Femur (tissue), 1 donor: ENCODE results near the gene NQO1.
"Not testable (repeated sequence)": the region's sequence is repeated elsewhere in the genome, so short reads cannot be mapped to it uniquely, and the experiment has no call there.

Source experiments
- DNase-seq: peaks from one replicate; pipeline ENCODE4 v3.0.0-alpha.2; 2017

Gene NQO1

DNA sequence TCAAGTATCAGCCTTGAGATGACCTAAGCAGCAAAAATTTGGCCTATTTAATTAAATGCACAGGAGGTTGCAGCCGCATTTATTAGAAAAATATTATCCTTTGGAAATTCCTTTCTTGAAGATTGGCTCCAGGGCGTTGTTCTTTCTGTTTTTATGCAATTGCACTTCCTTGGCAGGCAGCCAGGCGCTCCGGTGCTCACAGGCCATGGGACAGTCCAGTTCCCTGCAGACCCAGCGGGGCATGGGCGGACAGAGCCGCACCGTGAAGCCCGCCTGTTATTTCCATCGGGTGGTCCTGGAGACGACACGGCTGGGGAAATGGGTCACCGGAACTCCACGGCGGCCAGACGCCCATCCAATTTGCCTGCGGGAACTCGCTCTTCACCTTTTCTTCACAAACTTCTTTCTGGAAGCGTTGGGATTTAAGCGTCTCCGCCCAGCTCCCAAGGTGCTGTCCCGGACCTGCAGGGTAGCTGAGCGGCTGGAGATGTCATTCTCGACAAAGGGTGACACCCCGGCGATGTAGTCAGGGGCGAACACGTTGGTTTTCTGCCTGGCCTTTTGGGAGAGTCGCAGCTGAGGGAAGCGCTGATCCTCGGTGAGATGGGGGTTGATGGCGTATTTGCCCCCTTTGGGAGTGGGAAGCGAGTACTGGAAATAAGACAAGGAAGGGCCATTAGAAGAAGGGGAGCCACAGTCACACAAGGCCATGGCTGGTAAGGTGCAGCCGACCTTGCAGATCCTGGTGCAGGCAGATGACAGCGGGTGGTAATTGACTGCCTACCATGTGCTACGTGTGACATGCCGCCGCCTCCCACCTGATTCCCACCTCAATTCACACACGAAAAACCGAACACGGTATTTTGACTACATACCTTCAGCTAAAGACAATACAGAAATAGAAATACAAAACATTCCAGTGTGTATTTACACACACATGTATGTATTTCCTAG, 15.9 kb upstream of the NQO1 start:
- no peak for DNase-seq

DNA sequence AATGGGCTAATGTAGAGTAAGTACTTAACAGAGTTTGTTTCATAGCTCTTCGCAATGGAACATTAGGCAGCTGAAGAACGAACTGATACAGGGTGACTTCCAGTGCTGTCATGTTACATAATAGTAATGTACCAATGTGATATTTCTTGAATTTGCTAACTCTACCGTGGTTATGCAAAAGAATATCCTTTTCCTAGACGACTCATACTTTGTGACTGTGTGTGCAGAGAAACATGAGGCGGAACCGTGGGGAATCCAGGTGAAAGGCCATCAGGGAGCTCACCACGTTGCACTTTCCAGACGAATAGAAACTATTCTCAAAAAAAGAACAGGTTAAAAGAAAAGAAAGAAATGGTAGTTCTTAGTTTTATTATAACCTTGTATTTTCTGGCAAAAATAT, 15.2 kb upstream of the NQO1 start:
- no peak for DNase-seq

DNA sequence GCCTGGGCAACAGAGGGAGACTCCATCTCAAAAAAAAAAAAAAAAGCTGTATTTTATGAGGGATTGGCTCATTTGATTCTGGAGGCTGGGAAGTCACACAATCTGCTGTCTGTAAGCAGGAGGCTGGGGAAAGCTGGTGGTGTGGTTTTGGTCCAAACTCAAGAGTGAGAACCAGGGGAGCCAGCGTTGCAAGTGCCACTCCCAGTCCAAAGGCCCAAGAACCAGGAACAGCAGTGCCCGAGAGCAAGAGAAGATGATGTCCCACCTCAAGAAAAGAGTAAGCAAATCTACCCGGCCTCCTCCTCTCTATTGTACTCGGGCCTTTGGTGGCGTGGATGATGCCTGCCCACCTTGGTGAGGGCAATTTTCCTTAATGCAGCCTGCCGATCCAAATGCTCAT, 5.7 kb upstream of the NQO1 start:
- DNase-seq, result no peak

GRCh38 chr16:69731280-69731679, 4.9 kb upstream of the NQO1 start:
- DNase-seq, result not testable (repeated sequence)

DNA sequence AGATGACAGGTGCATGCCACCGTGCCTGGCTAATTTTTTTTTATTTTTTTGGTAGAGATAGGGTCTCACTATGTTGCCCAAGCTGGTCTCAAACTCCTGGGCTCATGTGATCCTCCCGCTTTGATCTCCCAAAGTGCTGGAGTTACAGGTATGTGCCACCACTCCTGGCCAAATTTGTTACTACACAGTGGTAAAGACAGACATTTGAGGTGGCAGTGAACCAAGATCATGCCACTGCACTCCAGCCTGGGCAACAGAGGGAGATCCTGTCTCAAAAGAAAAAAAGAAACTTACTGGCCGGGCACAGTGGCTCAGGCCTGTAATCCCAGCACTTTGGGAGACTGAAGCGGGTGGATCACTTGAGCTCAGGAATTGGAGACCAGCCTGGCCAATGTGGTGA, 2.7 kb upstream of the NQO1 start:
- DNase-seq, result not testable (repeated sequence)

DNA sequence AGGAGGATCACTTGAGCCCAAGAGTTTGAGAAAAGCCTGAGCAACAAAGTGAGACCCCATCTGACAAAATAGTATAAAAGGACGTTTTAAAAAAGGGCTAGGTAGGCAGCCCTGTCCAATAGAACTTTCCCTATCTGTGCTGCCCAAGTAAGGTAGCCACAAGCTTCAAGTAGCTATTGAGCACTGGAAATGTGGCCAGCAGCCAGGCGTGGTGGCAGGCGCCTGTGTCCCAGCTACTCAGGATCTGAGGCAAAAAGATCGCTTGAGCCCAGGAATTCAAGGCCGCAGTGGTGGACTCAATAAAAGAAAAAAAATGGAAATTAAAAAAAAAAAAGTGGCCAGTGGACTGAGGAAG, 1.5 kb upstream of the NQO1 start:
- no peak for DNase-seq

DNA sequence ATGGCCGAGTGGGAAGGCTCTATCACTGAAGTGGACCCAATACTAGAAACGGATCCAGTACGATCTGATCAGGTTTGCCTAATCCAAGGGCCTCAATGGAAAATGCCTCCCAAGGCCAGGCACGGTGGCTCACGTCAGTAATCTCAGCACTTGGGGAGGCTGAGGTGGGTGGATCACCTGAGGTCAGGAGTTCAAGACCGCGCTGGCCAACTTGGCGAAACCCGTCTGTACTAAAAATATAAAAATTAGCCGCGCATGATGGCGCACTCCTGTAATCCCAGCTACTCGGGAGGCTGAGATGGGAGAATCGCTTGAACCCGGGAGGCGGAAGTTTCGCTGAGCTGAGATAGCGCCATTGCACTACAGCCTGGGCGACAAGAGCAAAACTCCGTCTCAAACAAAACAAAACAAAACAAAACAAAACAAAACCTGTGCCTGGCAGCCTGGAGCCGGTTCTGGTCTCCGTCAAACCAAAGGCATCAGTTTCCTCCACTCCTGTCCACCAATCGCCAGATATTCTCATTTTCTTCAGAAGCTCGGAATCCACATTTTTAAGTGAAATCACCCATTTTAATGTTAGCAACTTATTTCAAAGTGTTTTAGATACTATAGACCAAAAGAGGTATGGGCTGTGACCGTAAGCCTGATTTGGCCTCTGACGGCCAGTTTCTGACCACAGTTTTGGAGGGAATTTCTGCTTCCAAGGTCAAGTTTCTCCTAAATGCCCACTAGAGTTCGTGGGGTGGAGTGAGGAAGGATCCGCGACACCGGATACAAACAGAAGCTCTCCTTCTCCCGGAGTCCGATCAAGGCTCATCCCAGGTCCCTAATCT, 664 bp downstream of the NQO1 start:
- DNase-seq, result no peak

- DNase-seq, result no peak
Measured at GRCh38 chr16:69724981-69725479, 1.3 kb downstream of the NQO1 start.

GRCh38 chr16:69724414-69724873, 1.9 kb downstream of the NQO1 start:
- no peak for DNase-seq

DNA sequence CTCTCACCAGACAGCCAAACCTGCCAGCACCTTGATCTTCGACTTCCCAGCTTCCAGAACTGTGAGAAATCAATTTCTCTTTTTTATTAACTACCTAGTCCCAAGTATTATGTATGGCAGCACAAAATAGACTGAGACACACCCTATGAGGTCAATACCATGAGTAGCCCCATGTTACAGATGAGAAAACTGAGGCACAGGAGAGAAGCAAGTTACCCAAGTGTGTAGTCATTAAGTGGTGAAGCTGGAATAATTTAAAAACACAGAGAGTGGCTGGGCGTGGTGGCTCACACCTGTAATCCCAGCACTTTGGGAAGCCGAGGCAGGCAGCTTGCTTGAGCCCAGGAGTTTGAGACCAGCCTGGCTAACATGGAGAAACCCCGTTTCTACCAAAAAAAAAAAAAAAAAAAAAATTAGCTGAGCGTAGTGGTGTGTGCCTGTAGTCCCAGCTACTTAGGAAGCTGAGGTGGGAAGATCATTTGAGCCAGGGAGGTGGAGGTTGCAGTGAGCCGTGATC, 4.9 kb downstream of the NQO1 start:
- DNase-seq, result no peak

DNA sequence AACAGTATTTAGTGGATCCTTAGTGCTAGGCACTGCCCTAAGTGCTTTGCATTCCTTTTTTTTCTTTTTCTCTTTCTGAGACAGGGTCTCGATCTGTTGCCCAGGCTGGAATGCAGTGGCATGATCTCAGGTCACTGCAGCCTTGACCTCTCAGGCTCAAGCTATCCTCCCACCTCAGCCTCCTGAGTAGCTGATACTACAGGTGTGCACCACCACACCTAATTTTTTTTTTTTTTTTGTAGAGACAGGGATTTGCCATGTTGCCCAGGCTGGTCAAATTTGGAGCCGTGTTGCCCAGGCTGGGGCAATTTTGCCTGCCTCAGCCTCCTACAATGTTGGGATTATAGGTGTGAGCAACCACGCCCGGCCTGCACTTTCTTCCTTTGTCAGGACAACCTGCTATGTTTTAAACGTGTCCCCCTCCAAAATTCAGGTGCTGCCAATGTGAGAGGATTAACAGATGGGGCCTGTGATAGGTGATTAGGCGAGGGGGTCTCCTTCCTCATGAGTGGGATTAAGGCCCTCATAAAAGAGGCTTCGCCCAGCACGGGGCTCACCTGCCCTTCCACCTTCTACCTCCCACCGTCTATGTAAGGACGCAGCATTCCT, 5.4 kb downstream of the NQO1 start:
- DNase-seq, result no peak

DNA sequence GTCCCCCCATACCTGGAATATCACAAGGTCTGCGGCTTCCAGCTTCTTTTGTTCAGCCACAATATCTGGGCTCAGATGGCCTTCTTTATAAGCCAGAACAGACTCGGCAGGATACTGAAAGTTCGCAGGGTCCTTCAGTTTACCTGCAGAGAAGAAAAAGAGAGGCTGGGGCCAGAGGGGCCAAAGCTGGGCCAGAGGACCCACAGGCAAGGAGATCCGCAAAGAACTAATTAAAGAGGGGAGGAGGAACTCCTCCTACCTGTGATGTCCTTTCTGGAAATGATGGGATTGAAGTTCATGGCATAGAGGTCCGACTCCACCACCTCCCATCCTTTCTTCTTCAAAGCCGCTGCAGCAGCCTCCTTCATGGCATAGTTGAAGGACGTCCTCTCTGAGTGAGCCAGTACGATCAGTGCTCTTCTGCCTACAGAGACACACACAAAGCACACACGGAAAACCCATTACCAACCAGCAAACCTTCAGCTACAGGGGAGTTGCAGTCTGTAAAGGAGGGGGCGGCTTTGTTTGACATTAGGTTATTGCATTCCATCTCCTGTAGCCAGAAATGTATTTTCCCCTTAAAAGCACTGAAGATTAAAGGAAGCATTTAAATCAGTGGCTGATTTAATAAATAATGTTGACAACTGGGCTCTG, 8.1 kb downstream of the NQO1 start:
- DNase-seq, result no peak

GRCh38 chr16:69717066-69717465, 9.3 kb downstream of the NQO1 start:
- no peak for DNase-seq

GRCh38 chr16:69712914-69713581, 13.3 kb downstream of the NQO1 start:
- DNase-seq, result no peak

- DNase-seq, result no peak
Measured at GRCh38 chr16:69712277-69712676, 14.1 kb downstream of the NQO1 start.

DNA sequence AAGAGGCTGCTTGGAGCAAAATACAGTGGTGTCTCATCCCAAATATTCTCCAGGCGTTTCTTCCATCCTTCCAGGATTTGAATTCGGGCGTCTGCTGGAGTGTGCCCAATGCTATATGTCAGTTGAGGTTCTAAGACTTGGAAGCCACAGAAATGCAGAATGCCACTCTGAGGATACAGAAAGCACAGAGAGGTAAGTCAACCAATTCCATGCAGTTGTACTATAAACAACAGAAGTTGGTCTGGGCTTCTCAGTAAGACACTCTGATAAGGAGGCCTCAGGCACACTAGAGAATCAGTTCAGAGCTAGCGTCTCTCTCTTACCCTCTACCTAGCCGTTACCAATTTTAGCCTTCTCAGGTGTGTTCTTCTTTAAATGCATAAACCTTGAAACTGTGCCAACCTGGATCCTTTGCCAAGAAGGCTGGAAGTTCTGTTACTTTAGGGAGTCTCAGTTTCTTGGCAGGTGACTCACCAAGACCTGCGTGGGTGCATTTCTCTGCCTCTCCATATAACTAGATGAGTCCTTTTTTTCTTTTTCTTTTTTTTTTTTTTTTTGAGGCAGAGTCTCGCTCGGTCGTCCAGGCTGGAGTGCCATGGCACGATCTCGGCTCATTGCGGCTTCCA, 15.1 kb downstream of the NQO1 start:
- DNase-seq, result peak; percentile 27

DNA sequence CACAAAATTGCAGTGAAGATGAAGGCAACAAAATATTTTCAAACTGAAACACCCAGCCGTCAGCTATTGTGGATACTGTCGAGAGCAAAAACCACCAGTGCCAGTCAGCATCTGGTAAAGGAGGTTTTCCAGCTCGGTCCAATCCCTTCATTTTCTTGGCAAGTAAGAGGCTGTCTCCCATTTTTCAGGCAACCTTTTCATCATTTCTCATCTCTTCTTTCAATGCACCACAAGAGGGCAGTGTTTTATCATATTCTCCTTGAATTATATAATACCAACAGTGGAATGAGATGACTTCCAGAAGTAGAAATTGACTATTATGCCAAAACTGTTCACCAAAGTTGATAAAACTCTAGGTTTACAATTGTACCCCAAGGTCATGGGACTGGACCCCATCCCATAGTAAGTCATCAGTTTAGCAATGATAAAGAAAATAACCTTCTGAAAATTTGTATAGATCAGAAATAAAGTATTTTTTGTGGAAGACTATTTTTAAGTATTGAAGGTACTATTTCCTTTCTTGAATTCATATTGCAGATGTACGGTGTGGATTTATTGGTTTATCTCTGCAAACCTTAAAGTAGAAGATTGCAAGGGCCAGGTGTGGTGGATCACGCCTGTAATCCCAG, 16.8 kb downstream of the NQO1 start:
- DNase-seq, result no peak

DNA sequence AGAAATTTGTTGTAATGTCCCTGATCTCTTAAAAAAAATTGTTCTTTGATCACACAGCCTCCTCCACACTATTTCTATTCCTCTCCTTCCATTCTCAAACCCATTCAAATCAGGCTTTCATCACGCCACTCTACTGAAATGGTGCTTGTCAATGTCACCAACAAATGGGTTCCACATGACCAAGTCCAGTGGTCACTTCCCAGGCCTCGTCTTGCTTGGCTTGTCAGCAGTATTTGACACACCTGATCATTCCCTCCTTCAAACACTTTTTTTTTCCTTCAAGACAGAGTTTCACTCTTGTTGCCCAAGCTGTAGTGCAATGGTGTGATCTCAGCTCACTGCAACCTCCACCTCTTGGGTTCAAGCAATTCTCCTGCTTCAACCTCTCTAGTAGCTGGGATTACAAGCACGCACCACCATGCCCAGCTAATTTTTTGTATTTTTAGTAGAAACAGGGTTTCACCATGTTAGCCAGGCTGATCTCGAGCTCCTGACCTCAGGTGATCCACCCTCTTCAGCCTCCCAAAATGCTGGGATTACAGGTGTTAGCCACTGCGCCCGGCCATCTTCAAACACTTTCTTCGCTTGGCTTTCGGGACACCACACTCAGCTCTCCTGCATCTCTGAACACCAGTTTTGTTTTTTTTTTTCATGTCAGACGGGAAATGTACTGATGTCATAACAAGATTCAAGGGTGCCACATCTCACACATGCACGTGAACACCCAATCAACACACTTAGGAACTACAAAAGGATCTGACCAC, 18.3 kb downstream of the NQO1 start:
- DNase-seq, result no peak

GRCh38 chr16:69706975-69707340, 19.4 kb downstream of the NQO1 start:
- no peak for DNase-seq
